Adrenal gland (tissue), 12 donors: ENCODE data around the gene BEST1. TPM values are rescaled to one million over a fixed set of nuclear protein-coding genes. Genes with fewer than 3 reads are reported as not detected.

Experiments used
- DNase-seq, 7 donors: peaks; one replicate each; pipeline ENCODE4 v3.0.0-alpha.2; 2019 to 2020
- H3K27ac ChIP-seq, 5 donors: fragments of 200-600 bp; sonication (generic) in 4 of 5; 1 replicate in 3 of 5; 2 replicates in 2 of 5; pipeline versions ENCODE4 v1.5.1 to v1.8.0; 2016 to 2020; ENCODE audit warnings: mild to moderate bottlenecking in 1 of 5
- H3K27me3 ChIP-seq: fragments of 200-600 bp; 2 replicates; pipeline ENCODE4 v1.8.0; 2021
- H3K36me3 ChIP-seq, 2 donors: fragments of 200-600 bp; replicated peaks in 1 of 2; 1 replicate in 1 of 2; 2 replicates in 1 of 2; pipeline versions ENCODE4 v1.5.1 to v1.8.0; 2018 to 2022
- H3K4me1 ChIP-seq, 2 donors: fragments of 200-600 bp; replicated peaks in 1 of 2; 1 replicate in 1 of 2; 2 replicates in 1 of 2; pipeline versions ENCODE4 v1.5.1 to v1.8.0; 2018 to 2021
- H3K4me3 ChIP-seq, 4 donors: fragments of 200-600 bp; sonication (generic) in 3 of 4; one replicate each; pipeline ENCODE4 v1.5.1; 2016 to 2018
- H3K9me3 ChIP-seq, 3 donors: fragments of 200-600 bp; sonication (generic) in 1 of 3; replicated peaks in 1 of 3; 1 replicate in 2 of 3; 2 replicates in 1 of 3; pipeline versions ENCODE4 v1.5.1 to v1.8.0; 2016 to 2021
- CTCF ChIP-seq, 6 experiments: fragments of 450-650 bp in 4 of 6; fragments of 200-600 bp in 2 of 6; sonication (generic) in 1 of 6; IDR thresholded peaks; 1 replicate in 5 of 6; 2 replicates in 1 of 6; pipeline versions ENCODE4 v1.5.1 to v1.8.0; 2016 to 2021; ENCODE audit warnings: antibody characterized with exemption in 6 of 6, mild to moderate bottlenecking in 2 of 6, moderate library complexity in 1 of 6
- POLR2A ChIP-seq, 2 donors: fragments of 450-650 bp; IDR thresholded peaks; one replicate each; pipeline ENCODE4 v1.6.1; 2017; ENCODE audit warnings: antibody characterized with exemption in 2 of 2, mild to moderate bottlenecking in 2 of 2, moderate library complexity in 1 of 2
- WGBS, 4 donors: extraction: QIAGEN DNeasy Blood & Tissue Kit in 2 of 4; methylation state at CpG; one replicate each; pipeline versions ENCODE4 v1.1.5 to v1.1.7; 2013 to 2017; 5-methylcytosine and 5-hydroxymethylcytosine counted together
- intact Hi-C, 2 donors: fragments of 100-400 bp; cut with DNase I; formaldehyde crosslinking; loops; one replicate each; pipeline versions ENCODE4 v1.14.1 to v1.15.0; 2022 to 2023
- polyA plus RNA-seq, 3 donors: library from polyadenylated mRNA; stranded (reverse); fragments of 200-250 nt in 2 of 3; fragments of 350-450 nt in 1 of 3; fragmentation: Illumina TruSeq in 1 of 3; extraction: RNeasy Lipid Tissue Mini Kit (QIAGEN cat#74804) in 1 of 3; gene quantifications; one replicate each; pipeline ENCODE4 v1.2.3, GENCODE V29; 2013 to 2014
- total RNA-seq, 9 donors: library from RNA; depleted of rRNA in 4 of 9; stranded (reverse); fragments of >200 nt in 4 of 9; fragments of 120-200 nt in 1 of 9; fragmentation: NEBNext Ultra II Directional in 1 of 9; extraction: Animal tissue kit (Norgen Biotek cat#: 25700) in 1 of 9; gene quantifications; one replicate each; pipeline versions ENCODE4 v1.1.0 to v1.2.4, GENCODE V29; 2013 to 2023
- donor health status: healthy with polysubstance abuse.
- donor health status: Bipolar disorder and iron deficiency.
- donor health status: DM: yes; HTN: yes; CAD: no.
- donor health status: DM: no; HTN: no; CAD: no.
- donor health status: DM: no; HTN: no; CAD: no.
- donor health status: DM: yes; HTN: yes; CAD: no.

BEST1 gene
- total and polyA plus RNA-seq, 12 donors, result 0.44 to 6.8 (median 3.9) TPM

- H3K4me1 ChIP-seq, result peaks cover 5 to 10% of the 10 kb centered on the region in 2 donors
- intact Hi-C loops, result loop anchor here (5.0 to 10.0 kb wide), 2 partner anchors 128 to 169 kb away; no protein-coding TSS in a partner anchor
- DNase-seq, result peak in 1 of 7 donors; percentile 48
- peak overlapping the region in 4 of 5 donors; percentile 26 to 88 (median 57) for H3K27ac ChIP-seq
- no peaks in the 10 kb centered on the region for H3K9me3 ChIP-seq
- no peaks in the 10 kb centered on the region for H3K27me3 ChIP-seq
- no peaks in the 10 kb centered on the region for H3K36me3 ChIP-seq
- TF ChIP-seq CTCF (IDR thresholded peaks at IDR 0.05) (no peak), POLR2A (IDR thresholded peaks at IDR 0.05) (no peak)
- no peak overlapping the region for H3K4me3 ChIP-seq
- 85 to 93% (median 89%) methylated on average over 8 to 9 of the region's 9 CpGs for whole genome bisulfite sequencing, 4 donors
Observed at GRCh38 chr11:61954106-61954850, 4.1 kb downstream of the BEST1 start.

GRCh38 chr11:61954851-61955421 is 4.8 kb downstream of the BEST1 start:
- intact Hi-C loops, result loop anchor here (5.0 to 10.0 kb wide), 2 partner anchors 127 to 170 kb away; no protein-coding TSS in a partner anchor

GRCh38 chr11:61955422-61956135 is 5.4 kb downstream of the BEST1 start:
- Histone ChIP-seq H3K9me3 (no peaks in the 10 kb centered on the region), H3K27ac (peak overlapping the region in 4 of 5 donors; percentile 26 to 88 (median 64)), H3K27me3 (no peaks in the 10 kb centered on the region), H3K4me3 (peak overlapping the region in 2 of 4 donors; percentile 11 to 50), H3K36me3 (no peaks in the 10 kb centered on the region), H3K4me1 (peaks cover 5 to 10% of the 10 kb centered on the region in 2 donors)
- WGBS, 4 donors, result 5 to 12% (median 7%) methylated on average over 15 to 56 of the region's 56 CpGs
- TF ChIP-seq POLR2A (IDR thresholded peaks at IDR 0.05) (no peak), CTCF (IDR thresholded peaks at IDR 0.05) (no peak)
- DNase-seq, result peak in 4 of 7 donors; percentile 28 to 50 (median 40)
- intact Hi-C loops, result loop anchor here in 1 of 2 donors (10.0 kb wide), 1 partner anchor 171 kb away; no protein-coding TSS in a partner anchor

More at GRCh38 chr11:61954851-61955421, 4.8 kb downstream of the BEST1 start:
- TF ChIP-seq POLR2A (IDR thresholded peaks at IDR 0.05) (no peak), CTCF (IDR thresholded peaks at IDR 0.05) (peak in 2 of 6 experiments; percentile 15 to 29)
- Histone ChIP-seq H3K4me1 (peaks cover 5 to 10% of the 10 kb centered on the region in 2 donors), H3K27me3 (no peaks in the 10 kb centered on the region), H3K4me3 (peak overlapping the region in 2 of 4 donors; percentile 11 to 50), H3K36me3 (no peaks in the 10 kb centered on the region), H3K9me3 (no peaks in the 10 kb centered on the region), H3K27ac (peak overlapping the region in 4 of 5 donors; percentile 26 to 88 (median 64))
- peak; percentile 46 to 78 (median 62) for DNase-seq
- WGBS, 4 donors, result 10 to 21% (median 12%) methylated on average over 10 to 21 of the region's 21 CpGs
